GM18907 (cell line): ENCODE results near the gene RAB33B.
"Not testable (repeated sequence)": the region's sequence is repeated elsewhere in the genome, so short reads cannot be mapped to it uniquely, and the experiment has no call there.

Experiments
- ATAC-seq: cut with Tn5 transposase; IDR thresholded peaks from one replicate; pipeline ENCODE4 v1.9.1; 2021; ENCODE audit warnings: mild to moderate bottlenecking, moderate library complexity; ENCODE audit not compliant: unreplicated experiment

The RAB33B gene

GRCh38 chr4:139454111-139455045 lies at the start of gene RAB33B:
Gene RAB33B, plus strand, starts transcription at chr4:139454121. Its CDS starts 75 bp downstream, at chr4:139454196.
- peak; percentile 7 for ATAC-seq

DNA sequence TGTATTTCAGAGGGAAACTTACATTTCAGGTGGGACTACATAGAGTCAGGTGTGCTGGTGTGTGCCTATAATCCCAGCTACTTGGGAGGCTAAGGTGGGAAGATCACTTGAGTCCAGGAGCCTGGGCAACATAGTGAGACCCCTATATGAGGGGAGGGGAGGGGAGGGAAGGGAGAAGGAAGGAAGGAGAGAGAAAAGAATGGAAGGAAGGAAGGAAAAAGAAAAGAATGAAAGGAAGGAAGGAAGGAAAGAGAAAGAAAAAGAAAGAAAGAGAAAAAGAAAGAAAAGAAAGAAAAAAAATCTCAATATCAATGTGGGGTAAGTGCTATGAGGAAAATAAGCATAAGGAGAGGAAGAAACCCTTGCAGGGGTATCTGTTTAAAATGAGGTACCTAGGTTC lies 43.6 kb upstream of the RAB33B start:
- ATAC-seq: no peak

- ATAC-seq: not testable (repeated sequence)
These were observed 39.2 kb upstream of the RAB33B start for GRCh38 chr4:139414671-139415210.

- no peak for ATAC-seq
These were observed 37.7 kb upstream of the RAB33B start for GRCh38 chr4:139416073-139416673.

DNA sequence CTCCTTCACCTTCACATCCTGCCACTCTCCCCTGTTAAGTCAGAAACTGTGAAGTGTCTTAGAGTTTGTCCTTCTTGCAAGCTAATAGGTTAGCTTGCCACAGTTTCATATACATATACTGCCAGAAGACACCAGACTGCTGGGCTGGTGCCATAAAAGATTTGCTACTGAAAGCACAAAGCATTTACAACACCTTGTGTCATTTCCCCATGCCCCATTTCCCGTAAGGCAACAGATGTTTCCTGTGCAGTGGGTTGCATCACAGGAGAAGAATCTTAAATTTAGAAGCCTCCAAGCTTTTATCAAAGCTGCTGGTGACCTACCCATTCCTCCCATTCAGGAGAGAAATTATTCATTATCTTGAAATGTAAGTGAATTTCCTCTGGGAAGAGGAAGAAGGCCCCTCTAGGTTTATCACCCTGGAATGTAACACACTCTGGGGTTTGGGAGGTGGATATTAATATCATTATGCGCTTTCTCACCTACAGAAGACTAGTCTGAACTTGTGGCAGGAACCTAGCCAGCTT lies 34.5 kb upstream of the RAB33B start:
- ATAC-seq: peak; percentile 87

GRCh38 chr4:139420652-139421051 lies 33.3 kb upstream of the RAB33B start:
- no peak for ATAC-seq

DNA sequence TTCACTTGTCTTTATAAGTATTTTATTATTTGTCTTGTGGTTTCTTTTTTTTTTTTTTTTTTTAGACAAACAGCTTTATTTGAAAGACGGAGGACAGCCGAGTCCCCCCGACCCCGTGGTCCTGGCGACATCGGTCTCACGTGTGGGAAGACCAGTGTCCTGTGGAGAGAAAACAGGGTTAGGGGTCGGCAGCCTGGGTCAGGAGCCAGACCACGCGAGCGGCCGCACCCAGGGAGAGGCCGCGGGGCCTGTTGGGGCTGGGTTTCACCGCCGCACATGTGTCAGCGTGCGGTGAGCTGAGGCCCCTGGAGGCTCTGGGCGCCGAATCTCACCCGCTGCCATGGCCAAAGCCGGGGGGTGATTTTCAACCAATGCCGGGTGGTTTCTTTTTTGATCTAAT lies 17.8 kb upstream of the RAB33B start:
- ATAC-seq: no peak

GRCh38 chr4:139438141-139438540 lies 15.8 kb upstream of the RAB33B start:
- no peak for ATAC-seq

GRCh38 chr4:139441029-139441428 lies 12.9 kb upstream of the RAB33B start:
- no peak for ATAC-seq

- no peak for ATAC-seq
These were observed 10.3 kb upstream of the RAB33B start for GRCh38 chr4:139443661-139444060.

GRCh38 chr4:139444881-139445280 lies 9.0 kb upstream of the RAB33B start:
- not testable (repeated sequence) for ATAC-seq

DNA sequence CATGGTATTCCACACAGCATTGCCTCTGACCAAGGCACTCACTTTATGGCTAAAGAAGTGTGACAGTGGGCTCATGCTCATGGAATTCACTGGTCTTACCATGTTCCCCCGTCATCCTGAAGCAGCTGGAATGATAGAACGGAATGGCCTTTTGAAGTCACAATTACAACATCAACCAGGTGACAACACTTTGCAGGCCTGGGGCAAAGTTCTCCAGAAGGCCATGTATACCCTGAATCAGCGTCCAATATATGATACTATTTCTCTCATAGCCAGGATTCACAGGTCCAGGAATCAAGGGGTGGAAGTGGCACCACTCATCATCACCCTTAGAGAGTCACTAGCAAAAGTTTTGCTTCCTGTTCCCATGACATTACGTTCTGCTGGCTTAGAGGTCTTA lies 6.8 kb upstream of the RAB33B start:
- ATAC-seq: not testable (repeated sequence)

GRCh38 chr4:139450586-139450985 lies 3.3 kb upstream of the RAB33B start:
- no peak for ATAC-seq

GRCh38 chr4:139451997-139452396 lies 1.9 kb upstream of the RAB33B start:
- no peak for ATAC-seq

GRCh38 chr4:139453041-139453370 lies 915 bp upstream of the RAB33B start:
- peak; percentile 58 for ATAC-seq

- peak; percentile 94 for ATAC-seq
These were observed 380 bp upstream of the RAB33B start for GRCh38 chr4:139453371-139454110.

- no peak for ATAC-seq
These were observed 1.2 kb downstream of the RAB33B start for GRCh38 chr4:139455126-139455538.

- no peak for ATAC-seq
These were observed 3.4 kb downstream of the RAB33B start for GRCh38 chr4:139457318-139457717.

DNA sequence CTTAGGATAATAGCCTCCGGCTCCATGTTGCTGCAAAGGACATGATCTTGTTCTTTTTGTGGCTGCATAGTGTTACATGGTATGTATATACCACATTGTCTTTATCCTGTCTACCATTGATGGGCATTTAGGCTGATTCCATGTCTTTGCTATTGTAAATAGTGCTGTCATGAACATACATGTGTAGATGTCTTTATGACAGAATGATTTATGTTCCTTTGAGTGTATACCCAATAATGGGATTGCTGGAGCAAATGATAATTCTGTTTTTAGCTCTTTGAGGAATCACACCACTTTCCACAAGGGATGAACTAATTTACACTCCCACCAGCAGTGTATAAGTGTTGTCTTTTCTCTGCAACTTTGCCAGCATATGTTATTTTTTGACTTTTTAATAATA lies 4.6 kb downstream of the RAB33B start:
- no peak for ATAC-seq

DNA sequence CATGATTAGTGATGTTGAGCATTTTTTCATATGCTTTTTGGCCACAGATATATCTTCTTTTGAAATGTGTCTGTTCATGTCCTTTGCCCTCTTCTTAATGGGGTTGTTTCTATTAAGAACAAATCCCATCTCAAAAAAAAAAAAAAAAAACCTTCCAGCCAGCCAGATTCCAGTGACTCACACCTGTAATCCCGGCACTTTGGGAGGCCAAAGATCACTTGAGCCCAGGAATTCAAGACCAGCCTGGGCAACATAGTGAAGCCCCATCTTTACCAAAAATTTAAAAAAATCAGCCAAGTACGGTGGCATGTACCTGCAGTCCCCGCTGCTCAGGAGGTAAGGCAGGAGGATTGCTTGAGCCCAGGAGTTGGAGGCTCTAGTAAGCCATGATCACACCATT lies 5.1 kb downstream of the RAB33B start:
- ATAC-seq: no peak

DNA sequence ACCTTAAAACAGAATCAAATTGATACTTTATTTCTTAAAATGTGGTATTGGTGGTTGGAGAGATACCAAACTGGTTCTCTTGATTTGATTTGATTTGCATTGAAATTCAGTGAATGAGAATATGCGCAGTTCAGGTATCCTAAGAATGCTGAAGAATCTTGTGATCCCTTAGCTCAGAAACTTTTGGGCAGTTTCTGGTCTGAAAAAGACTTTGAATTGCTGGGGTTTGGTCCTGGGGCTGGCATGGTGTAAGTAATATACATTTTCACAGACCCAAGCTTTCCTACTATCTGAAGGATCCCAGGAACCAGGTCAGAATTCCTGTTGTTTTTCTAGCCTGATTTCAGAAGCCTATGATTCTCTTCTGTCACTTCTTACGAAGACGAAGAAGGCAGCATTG lies 6.6 kb downstream of the RAB33B start:
- no peak for ATAC-seq
